NOMO-1 treated with dmso at 0.1 percent for 144 hours (cell line): ENCODE data around the gene RALGAPA2.

Experiments
- DNase-seq: peaks from one replicate; lab custom pipeline; 2025; ENCODE audit not compliant: unreplicated experiment; lab: John Stamatoyannopoulos, UW

Gene RALGAPA2

DNA sequence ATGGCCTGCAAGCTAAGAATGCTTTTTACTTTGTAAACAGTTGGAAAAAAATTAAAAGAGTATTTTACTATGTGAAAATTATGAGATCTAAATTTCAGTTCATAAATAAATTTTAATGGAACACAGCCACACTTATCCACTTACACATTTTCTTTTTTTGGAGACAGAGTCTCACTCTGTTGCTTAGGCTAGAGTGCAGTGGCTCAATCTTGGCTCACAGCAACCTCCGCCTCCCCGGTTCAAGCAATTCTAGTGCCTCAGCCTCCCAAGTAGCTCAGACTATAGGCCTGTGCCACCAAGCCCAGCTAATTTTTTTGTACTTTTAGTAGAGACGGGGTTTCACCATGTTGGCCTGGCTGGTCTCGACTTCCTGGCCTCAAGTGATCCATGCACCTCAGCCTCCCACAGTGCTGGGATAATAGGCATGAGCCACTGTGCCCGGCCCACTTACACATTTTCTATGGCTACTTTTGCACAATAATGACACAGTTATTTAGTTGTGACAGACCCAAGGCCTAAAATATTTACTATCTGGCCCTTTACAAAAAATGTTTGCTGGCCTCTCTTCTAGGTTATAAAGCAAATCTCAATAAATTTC, 234.9 kb downstream of the RALGAPA2 start:
- no peak for DNase-seq

GRCh38 chr20:20476504-20476903, 235.9 kb downstream of the RALGAPA2 start:
- no peak for DNase-seq

DNA sequence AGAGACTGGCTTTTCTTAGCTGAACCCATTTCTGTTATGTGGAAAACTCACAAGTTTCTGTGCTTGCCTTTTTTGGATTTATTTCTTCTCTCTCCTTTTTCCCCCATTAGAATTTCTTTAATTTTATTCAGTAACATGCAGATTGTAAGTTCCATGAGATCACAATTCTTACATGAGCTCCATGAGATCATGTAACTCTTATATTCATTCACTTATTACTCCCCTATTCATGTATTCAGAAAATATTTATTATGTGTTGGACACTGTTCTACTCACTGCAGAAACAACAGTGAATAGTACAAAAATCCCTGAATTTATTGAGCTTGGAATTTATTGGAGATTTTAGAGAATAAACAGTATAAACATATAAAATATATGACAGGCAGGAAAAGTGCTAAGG, 238.8 kb downstream of the RALGAPA2 start:
- DNase-seq: no peak

GRCh38 chr20:20472684-20473274, 239.7 kb downstream of the RALGAPA2 start:
- no peak for DNase-seq

- no peak for DNase-seq
These were observed 246.0 kb downstream of the RALGAPA2 start for GRCh38 chr20:20466341-20466879.

GRCh38 chr20:20465252-20465651, 247.2 kb downstream of the RALGAPA2 start:
- no peak for DNase-seq

- no peak for DNase-seq
These were observed 248.5 kb downstream of the RALGAPA2 start for GRCh38 chr20:20463933-20464374.

- no peak for DNase-seq
These were observed 250.3 kb downstream of the RALGAPA2 start for GRCh38 chr20:20462185-20462584.

- DNase-seq: no peak
These were observed 250.9 kb downstream of the RALGAPA2 start for GRCh38 chr20:20461551-20461950.

GRCh38 chr20:20459726-20460125, 252.7 kb downstream of the RALGAPA2 start:
- no peak for DNase-seq

- DNase-seq: no peak
These were observed 254.9 kb downstream of the RALGAPA2 start for GRCh38 chr20:20457392-20458126.

DNA sequence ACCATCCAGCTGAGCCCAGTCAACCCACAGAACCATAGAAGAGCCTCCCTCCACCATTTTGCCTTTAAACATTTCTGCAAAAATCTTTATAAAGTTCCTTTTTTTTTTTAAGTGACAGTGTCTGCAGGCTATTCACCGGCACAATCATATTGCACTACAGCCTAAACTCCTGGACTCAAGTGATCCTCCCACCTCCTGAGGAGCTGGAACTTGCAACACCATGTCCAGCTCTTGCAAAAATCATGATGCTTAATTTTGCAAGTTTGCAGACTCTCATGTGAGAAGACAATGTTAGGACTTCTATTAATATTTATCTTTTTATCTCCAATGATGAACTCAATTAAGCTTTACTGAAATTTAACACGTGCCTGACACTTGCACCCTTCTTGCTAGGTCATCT, 255.7 kb downstream of the RALGAPA2 start:
- no peak for DNase-seq

GRCh38 chr20:20455926-20456325, 256.5 kb downstream of the RALGAPA2 start:
- no peak for DNase-seq

- DNase-seq: no peak
These were observed 257.4 kb downstream of the RALGAPA2 start for GRCh38 chr20:20454850-20455627.

DNA sequence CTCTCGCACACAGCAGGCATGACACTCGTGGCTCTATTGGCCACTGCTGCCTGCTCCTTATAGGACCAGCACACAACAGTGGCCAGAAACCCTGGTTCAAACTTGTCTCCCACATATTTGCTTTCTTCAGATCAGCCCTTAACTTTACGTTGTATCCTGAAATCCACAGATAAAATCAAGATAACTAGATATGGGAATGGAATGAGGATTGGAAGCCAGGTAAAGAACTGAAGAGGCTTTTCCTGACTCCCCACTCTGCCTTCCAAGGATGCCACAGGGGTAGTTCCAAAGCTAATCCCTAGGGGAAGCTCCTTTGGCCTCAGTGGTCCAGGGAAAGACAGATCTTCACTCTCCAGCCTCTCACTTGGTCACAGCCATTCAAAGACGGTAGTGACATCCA, 258.1 kb downstream of the RALGAPA2 start:
- DNase-seq: no peak

- no peak for DNase-seq
These were observed 260.2 kb downstream of the RALGAPA2 start for GRCh38 chr20:20452254-20452676.

DNA sequence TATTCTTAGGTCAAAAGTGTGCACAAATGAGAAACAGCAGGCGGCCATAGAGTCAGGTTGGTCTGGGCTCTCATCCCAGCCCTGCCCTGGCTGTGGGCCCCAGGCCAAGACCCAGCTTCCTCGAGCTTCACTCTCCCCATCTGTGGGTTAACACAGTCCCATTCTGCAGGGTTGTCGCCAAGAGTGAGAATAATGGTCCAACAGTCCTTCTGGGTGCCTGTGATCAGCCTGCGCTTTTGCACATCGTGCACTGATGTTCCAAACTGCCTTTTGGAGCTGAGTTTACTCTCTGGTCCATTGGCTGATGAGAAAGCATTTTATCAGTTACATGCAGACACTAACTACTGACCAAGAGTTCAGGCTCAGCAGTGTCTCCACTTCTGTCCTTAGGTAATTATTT, 261.9 kb downstream of the RALGAPA2 start:
- DNase-seq: no peak

GRCh38 chr20:20448881-20449280, 263.6 kb downstream of the RALGAPA2 start:
- DNase-seq: no peak

DNA sequence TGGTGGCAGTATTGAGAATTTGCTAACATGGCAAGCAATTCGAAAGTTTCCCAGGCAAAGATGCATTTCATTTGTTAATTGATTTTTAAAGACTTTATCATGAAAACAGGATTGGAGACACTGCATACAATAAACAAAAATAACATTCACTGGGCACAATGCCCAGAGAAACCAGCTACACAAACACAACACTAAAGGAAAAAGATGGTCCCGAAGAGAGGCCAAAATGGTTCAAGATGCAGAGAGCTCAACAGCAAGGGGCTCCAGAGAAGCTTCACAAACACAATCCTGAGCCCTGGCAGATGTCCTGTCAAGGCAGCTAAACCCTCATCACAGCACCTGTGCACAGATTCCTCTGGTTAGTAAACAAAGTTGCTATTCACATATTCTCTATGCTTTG, 265.2 kb downstream of the RALGAPA2 start:
- DNase-seq: no peak

DNA sequence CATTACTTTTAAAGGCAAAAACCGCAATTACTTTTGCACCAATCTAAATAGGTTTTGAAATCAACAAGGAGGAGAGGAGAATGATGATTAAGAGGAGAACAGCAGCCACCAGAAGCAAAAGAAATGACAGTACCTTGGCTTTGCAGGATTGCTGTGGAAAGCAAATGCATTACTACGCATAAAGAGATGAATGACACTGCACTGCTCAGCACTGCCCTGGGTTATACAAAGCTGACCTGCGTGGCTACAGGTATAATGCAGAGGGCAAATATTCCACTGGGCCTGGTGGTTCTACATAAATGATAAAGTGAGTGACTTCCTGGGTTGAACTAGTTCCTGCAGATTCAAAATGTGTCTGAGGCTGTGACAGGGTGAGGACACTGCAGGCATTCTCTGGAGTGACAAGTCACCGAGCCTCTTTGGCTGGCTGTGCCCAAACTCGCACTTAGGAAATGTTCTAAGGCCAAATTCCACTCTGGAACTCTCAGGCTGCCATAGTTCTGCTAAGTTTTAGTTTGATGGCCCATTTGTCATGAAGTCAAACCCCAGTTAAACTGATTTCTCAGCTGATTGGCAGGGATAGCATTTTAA, 265.9 kb downstream of the RALGAPA2 start:
- DNase-seq: no peak

GRCh38 chr20:20446001-20446400, 266.4 kb downstream of the RALGAPA2 start:
- no peak for DNase-seq
